GM12872 (cell line): Measurements from ENCODE around the gene ATXN2.
A peak's percentile ranks its signal among the peaks of the same experiment; 100 is the strongest.

Experiments
- CTCF ChIP-seq: IDR thresholded peaks from 3 replicates; pipeline ENCODE4 v1.5.1; 2011; ENCODE audit warnings: low read depth, mild to moderate bottlenecking, low read length, moderate library complexity; ENCODE audit not compliant: insufficient read depth

Gene ATXN2

DNA sequence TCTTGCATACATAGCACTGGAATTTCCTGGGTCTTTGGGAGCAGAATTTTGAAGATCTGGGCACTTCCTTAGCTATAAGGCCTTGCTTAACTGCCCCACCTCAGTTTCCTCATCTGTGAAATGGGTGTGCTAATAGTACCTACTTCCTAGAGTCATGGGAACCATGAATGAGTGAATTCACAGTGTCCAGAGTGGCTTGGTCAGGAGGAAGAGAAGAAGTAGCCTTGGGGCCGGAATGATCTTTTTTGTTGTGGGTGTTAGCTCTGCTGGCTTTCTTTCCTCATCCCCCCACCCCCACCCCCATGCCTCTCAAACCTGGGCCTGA is 191.0 kb downstream of the ATXN2 start:
- TF ChIP-seq CTCF, result no peak

GRCh38 chr12:111407377-111408115 is 191.6 kb downstream of the ATXN2 start:
- TF ChIP-seq CTCF, result no peak

DNA sequence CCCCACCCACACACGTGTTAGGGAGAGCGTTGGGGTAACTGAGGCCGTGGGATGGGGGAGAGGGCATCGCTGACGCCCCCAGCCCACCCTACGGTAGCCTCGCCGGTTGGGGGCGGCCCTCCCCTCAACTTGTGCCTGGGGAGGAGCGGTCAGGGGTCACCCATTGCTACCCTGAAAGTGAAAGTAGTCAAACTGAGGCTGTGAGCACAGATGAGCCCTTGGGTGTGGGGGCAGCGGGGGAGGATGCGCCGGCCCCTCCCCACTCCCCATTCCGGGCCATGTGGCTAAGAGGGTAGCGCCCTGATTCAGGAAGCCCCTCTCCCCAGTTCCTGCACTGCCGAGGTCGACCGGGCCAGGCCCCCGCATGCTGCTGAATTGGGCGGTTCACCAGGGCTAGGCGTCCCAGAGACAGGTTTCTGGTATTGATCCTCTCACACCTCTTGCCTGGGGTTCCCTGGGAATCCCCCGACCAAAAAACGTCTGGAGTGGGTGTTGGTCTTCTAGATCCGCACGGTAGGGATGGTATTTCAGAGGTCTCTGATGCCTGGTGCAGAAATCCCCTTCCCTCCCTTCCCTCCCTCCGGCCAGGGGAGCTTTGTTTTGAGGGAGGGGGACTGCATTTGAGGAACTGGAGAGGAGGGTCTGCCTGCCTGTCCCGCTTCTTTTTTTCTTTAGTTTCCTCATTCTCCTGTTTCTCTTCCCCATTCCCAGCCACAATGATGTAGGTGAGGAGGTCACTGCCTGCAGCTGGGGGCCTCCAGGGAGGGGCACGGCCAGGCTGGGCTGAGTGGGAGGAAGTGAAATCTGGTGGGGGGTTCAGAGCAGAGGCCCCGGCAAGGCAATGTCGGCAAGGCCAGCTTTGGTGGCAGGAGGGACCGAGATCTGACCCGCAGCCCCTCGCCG is 192.4 kb downstream of the ATXN2 start:
- no peak for TF ChIP-seq CTCF

DNA sequence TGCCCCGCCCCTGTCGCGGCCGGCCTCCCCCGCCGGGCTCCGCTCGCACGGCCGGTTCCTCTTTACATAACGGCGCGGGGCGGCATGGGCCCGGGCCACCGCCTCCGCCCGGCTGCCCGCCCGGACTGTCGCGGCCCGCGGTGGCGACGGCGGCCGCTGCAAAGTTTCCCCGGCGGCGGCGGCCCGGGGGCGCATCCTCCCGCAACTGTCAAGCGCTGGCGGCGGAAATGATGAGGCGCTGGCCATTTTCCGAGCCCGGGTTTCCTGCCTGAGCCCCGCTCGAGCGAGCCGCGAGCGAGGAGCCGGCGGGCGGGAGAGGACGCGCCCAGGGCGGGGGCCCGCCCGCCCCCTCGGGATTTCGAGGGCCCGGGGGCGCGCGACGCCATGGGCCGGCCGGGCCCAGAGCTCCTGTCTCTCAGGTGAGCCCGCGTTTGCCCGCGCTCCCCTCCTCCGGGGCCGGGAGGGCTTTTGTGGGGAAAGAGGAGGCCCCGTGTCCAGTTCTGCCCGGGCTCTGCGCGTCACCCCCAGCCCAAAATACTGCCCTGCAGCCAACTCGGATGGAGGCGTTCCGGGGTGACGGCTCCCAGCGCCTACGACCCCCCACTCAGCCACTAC is 193.1 kb downstream of the ATXN2 start, which contains the start of gene SH2B3:
SH2B3 (plus strand) TSS at position 65 of the 615 bp plus-strand sequence. CDS start 12,223 bp downstream, outside the sequence.
- TF ChIP-seq CTCF, result no peak

- peak; percentile 63 for TF ChIP-seq CTCF
Measured at GRCh38 chr12:111405149-111405858, 193.8 kb downstream of the ATXN2 start.

- TF ChIP-seq CTCF, result no peak
Measured at GRCh38 chr12:111404362-111405148, 194.6 kb downstream of the ATXN2 start.
